Fibroblast of lung (primary cell): Measurements from ENCODE around the gene SNX20. TPM values are rescaled to one million over a fixed set of nuclear protein-coding genes. Genes with fewer than 3 reads are reported as not detected.

ENCODE experiments used
- DNase-seq, 2 donors: peaks; one replicate each; pipeline versions ENCODE4 v3.0.0 to v3.0.0-alpha.2; 2010; ENCODE audit warnings: low read depth in 2 of 2
- H2AFZ ChIP-seq: 2 replicates; pipeline ENCODE4 v1.5.1; 2012; ENCODE audit warnings: low read length, control low read depth, inconsistent platforms
- H3K27ac ChIP-seq: 2 replicates; pipeline ENCODE4 v1.5.1; 2011; ENCODE audit warnings: low read length, control low read depth; ENCODE audit not compliant: insufficient read depth
- H3K27me3 ChIP-seq: 2 replicates; pipeline ENCODE4 v1.5.1; 2011; ENCODE audit warnings: mild to moderate bottlenecking, low read length; ENCODE audit not compliant: control insufficient read depth, insufficient read depth
- H3K36me3 ChIP-seq: 2 replicates; pipeline ENCODE4 v1.5.1; 2011; ENCODE audit warnings: low read length; ENCODE audit not compliant: control insufficient read depth, insufficient read depth
- H3K4me1 ChIP-seq: 2 replicates; pipeline ENCODE4 v1.5.1; 2011; ENCODE audit warnings: low read length; ENCODE audit not compliant: control insufficient read depth, insufficient read depth; ENCODE audit errors: extremely low read depth
- H3K4me2 ChIP-seq: 2 replicates; pipeline ENCODE4 v1.5.1; 2011; ENCODE audit warnings: low read length, control low read depth; ENCODE audit not compliant: insufficient read depth; ENCODE audit errors: extremely low read depth
- H3K4me3 ChIP-seq, 4 experiments: fragments of 200-600 bp in 1 of 4; sonication (generic) in 1 of 4; replicated peaks in 1 of 4; 2 replicates each; pipeline ENCODE4 v1.5.1; 2011 to 2016; ENCODE audit warnings: low read length in 4 of 4, low read depth in 3 of 4, mild to moderate bottlenecking in 3 of 4, control low read depth in 2 of 4, inconsistent platforms in 1 of 4, mixed read lengths in 1 of 4; ENCODE audit not compliant: insufficient read depth in 1 of 4; ENCODE audit errors: control extremely low read depth in 1 of 4
- H3K79me2 ChIP-seq: 2 replicates; pipeline ENCODE4 v1.5.1; 2012; ENCODE audit warnings: mild to moderate bottlenecking, low read length, inconsistent platforms; ENCODE audit not compliant: control insufficient read depth, insufficient read depth
- H3K9ac ChIP-seq: 2 replicates; pipeline ENCODE4 v1.5.1; 2011; ENCODE audit warnings: mild to moderate bottlenecking, low read length, control low read depth; ENCODE audit not compliant: insufficient read depth
- H3K9me3 ChIP-seq: 2 replicates; pipeline ENCODE4 v1.5.1; 2012; ENCODE audit warnings: low read depth, low read length; ENCODE audit not compliant: control insufficient read depth, insufficient read depth
- H4K20me1 ChIP-seq: 2 replicates; pipeline ENCODE4 v1.5.1; 2011; ENCODE audit warnings: low read length; ENCODE audit not compliant: control insufficient read depth, insufficient read depth; ENCODE audit errors: extremely low read depth
- CTCF ChIP-seq, 2 donors: IDR thresholded peaks in 1 of 2; conservative IDR thresholded peaks in 1 of 2; 1 replicate in 1 of 2; 2 replicates in 1 of 2; pipeline ENCODE4 v1.5.1; 2011 to 2012; ENCODE audit warnings: low read length in 2 of 2, control low read depth in 1 of 2, inconsistent platforms in 1 of 2, low read depth in 1 of 2, mild to moderate bottlenecking in 1 of 2
- EZH2 ChIP-seq: IDR thresholded peaks from 2 replicates; pipeline ENCODE4 v1.5.1; 2012; ENCODE audit warnings: low read length, control low read depth, mild to moderate bottlenecking; ENCODE audit errors: missing control alignments
- polyA plus RNA-seq, 2 donors: library from polyadenylated mRNA; depleted of rRNA in 1 of 2; stranded (reverse) in 1 of 2; unstranded in 1 of 2; fragments of >200 nt; gene quantifications; 2 replicates each; pipeline ENCODE4 v1.2.1, GENCODE V29; 2011 to 2012; ENCODE audit warnings: missing spikeins in 1 of 2
- total RNA-seq: library from RNA; depleted of rRNA; stranded (reverse); fragments of >200 nt; gene quantifications from 2 replicates; pipeline ENCODE4 v1.2.1, GENCODE V29; 2014

The SNX20 gene
- total and polyA plus RNA-seq, 2 donors (not counting 1 experiment from before 2014, with no cell fraction given) = not detected

- TF ChIP-seq EZH2 (no peak), CTCF (conservative IDR thresholded peaks at IDR 0.05 in 1 of 2, IDR thresholded peaks at IDR 0.05 in 1 of 2; ENCODE audit: low read depth in 1 of 2, low read length in 2 of 2) (no peak)
- Histone ChIP-seq H3K4me2 (no peak overlapping the region), H3K27me3 (no peaks in the 10 kb centered on the region), H3K79me2 (no peaks in the 10 kb centered on the region), H3K4me3 (no peak overlapping the region), H4K20me1 (no peaks in the 10 kb centered on the region), H3K9ac (no peak overlapping the region), H2AFZ (no peak overlapping the region), H3K36me3 (no peaks in the 10 kb centered on the region), H3K27ac (no peak overlapping the region), H3K4me1 (no peaks in the 10 kb centered on the region), H3K9me3 (no peaks in the 10 kb centered on the region)
- DNase-seq = no peak
Observed at GRCh38 chr16:50685462-50686063, 4.5 kb upstream of the SNX20 start.

GRCh38 chr16:50684823-50685461 lies 3.8 kb upstream of the SNX20 start:
- Histone ChIP-seq H3K9ac (no peak overlapping the region), H3K36me3 (no peaks in the 10 kb centered on the region), H4K20me1 (no peaks in the 10 kb centered on the region), H3K9me3 (no peaks in the 10 kb centered on the region), H3K4me2 (no peak overlapping the region), H3K79me2 (no peaks in the 10 kb centered on the region), H3K4me3 (no peak overlapping the region), H3K27me3 (no peaks in the 10 kb centered on the region), H3K4me1 (no peaks in the 10 kb centered on the region), H3K27ac (no peak overlapping the region), H2AFZ (no peak overlapping the region)
- no peak for DNase-seq
- TF ChIP-seq EZH2 = no peak
- TF ChIP-seq CTCF (conservative IDR thresholded peaks at IDR 0.05 in 1 of 2, IDR thresholded peaks at IDR 0.05 in 1 of 2; ENCODE audit: low read depth in 1 of 2, low read length in 2 of 2) = no peak

- Histone ChIP-seq H3K79me2 (no peaks in the 10 kb centered on the region), H3K9me3 (no peaks in the 10 kb centered on the region)
Observed at GRCh38 chr16:50683689-50684374, 2.7 kb upstream of the SNX20 start.

More at GRCh38 chr16:50683689-50684374, 2.7 kb upstream of the SNX20 start:
- Histone ChIP-seq H3K9ac (no peak overlapping the region), H4K20me1 (no peaks in the 10 kb centered on the region), H3K36me3 (no peaks in the 10 kb centered on the region), H3K4me3 (no peak overlapping the region), H2AFZ (no peak overlapping the region), H3K27me3 (no peaks in the 10 kb centered on the region), H3K4me2 (no peak overlapping the region), H3K27ac (no peak overlapping the region), H3K4me1 (no peaks in the 10 kb centered on the region)
- no peak for DNase-seq
- no peak for TF ChIP-seq EZH2
- no peak for TF ChIP-seq CTCF (conservative IDR thresholded peaks at IDR 0.05 in 1 of 2, IDR thresholded peaks at IDR 0.05 in 1 of 2; ENCODE audit: low read depth in 1 of 2, low read length in 2 of 2)
